Occipital lobe (tissue), 2 donors: ENCODE measurements around the gene JSRP1. TPM values are rescaled to one million over a fixed set of nuclear protein-coding genes. Genes with fewer than 3 reads are reported as not detected.

Source experiments
- DNase-seq: peaks from one replicate; lab custom pipeline; 2025; lab: John Stamatoyannopoulos, UW
- total RNA-seq: library from RNA; depleted of rRNA; stranded (reverse); fragments of >200 nt; gene quantifications from one replicate; pipeline ENCODE4 v1.2.3, GENCODE V29; 2014

The JSRP1 gene
- not detected for total RNA-seq

- no peak for DNase-seq
These were observed at the start of gene JSRP1 for GRCh38 chr19:2255982-2256685. Gene JSRP1, minus strand, starts transcription at chr19:2256417. Its CDS starts 1,103 bp downstream, at chr19:2255314.

- DNase-seq: no peak
These were observed 49.4 kb upstream of the JSRP1 start for GRCh38 chr19:2305452-2306280.

GRCh38 chr19:2303211-2303798 is 47.1 kb upstream of the JSRP1 start:
- no peak for DNase-seq

GRCh38 chr19:2302319-2303210 is 46.3 kb upstream of the JSRP1 start:
- no peak for DNase-seq

- DNase-seq: no peak
These were observed 44.3 kb upstream of the JSRP1 start for GRCh38 chr19:2300533-2300932.

GRCh38 chr19:2296141-2296540 is 39.9 kb upstream of the JSRP1 start:
- no peak for DNase-seq

GRCh38 chr19:2294687-2295335 is 38.6 kb upstream of the JSRP1 start:
- no peak for DNase-seq

GRCh38 chr19:2291185-2291751 is 35.1 kb upstream of the JSRP1 start:
- no peak for DNase-seq

- DNase-seq: no peak
These were observed 34.4 kb upstream of the JSRP1 start for GRCh38 chr19:2290441-2291184.

- DNase-seq: no peak
These were observed 33.7 kb upstream of the JSRP1 start for GRCh38 chr19:2289714-2290435.

GRCh38 chr19:2288818-2289713 is 32.8 kb upstream of the JSRP1 start:
- no peak for DNase-seq

- no peak for DNase-seq
These were observed 32.2 kb upstream of the JSRP1 start for GRCh38 chr19:2288338-2288817.

- DNase-seq: no peak
These were observed 31.5 kb upstream of the JSRP1 start for GRCh38 chr19:2287585-2288337.

GRCh38 chr19:2286402-2287140 is 30.4 kb upstream of the JSRP1 start:
- DNase-seq: no peak

GRCh38 chr19:2283835-2284507 is 27.8 kb upstream of the JSRP1 start:
- no peak for DNase-seq

- DNase-seq: no peak
These were observed 26.6 kb upstream of the JSRP1 start for GRCh38 chr19:2282862-2283237.
